ENCODE data around the gene MCU.
"Not testable (repeated sequence)": the region's sequence is repeated elsewhere in the genome, so short reads cannot be mapped to it uniquely, and the experiment has no call there.

MCU gene

GRCh38 chr10:72911758-72912157 is 219.8 kb downstream of the MCU start:
- no peak for DNase-seq

GRCh38 chr10:72912736-72913135 is 220.8 kb downstream of the MCU start:
- DNase-seq = no peak

GRCh38 chr10:72913287-72913686 is 221.3 kb downstream of the MCU start:
- DNase-seq = no peak

GRCh38 chr10:72917201-72917600 is 225.3 kb downstream of the MCU start:
- not testable (repeated sequence) for DNase-seq

GRCh38 chr10:72917803-72918332 is 225.9 kb downstream of the MCU start:
- not testable (repeated sequence) for DNase-seq

GRCh38 chr10:72918352-72918751 is 226.4 kb downstream of the MCU start:
- no peak for DNase-seq

GRCh38 chr10:72921147-72921683 is 229.3 kb downstream of the MCU start:
- DNase-seq = not testable (repeated sequence)

- DNase-seq = no peak
Measured at GRCh38 chr10:72924351-72924750, 232.4 kb downstream of the MCU start.

GRCh38 chr10:72925951-72926465 is 234.1 kb downstream of the MCU start:
- DNase-seq = no peak

GRCh38 chr10:72927485-72927884 is 235.5 kb downstream of the MCU start:
- DNase-seq = no peak

- no peak for DNase-seq
Measured at GRCh38 chr10:72928798-72929197, 236.9 kb downstream of the MCU start.

GRCh38 chr10:72930276-72930675 is 238.3 kb downstream of the MCU start:
- no peak for DNase-seq

- DNase-seq = no peak
Measured at GRCh38 chr10:72932259-72933015, 240.5 kb downstream of the MCU start.

- no peak for DNase-seq
Measured at GRCh38 chr10:72935361-72935760, 243.4 kb downstream of the MCU start.

Data from NCI-H2107 (cell line).